GM19240 (cell line): ENCODE data around the gene PTPRD.
"Not testable (repeated sequence)": the region's sequence is repeated elsewhere in the genome, so short reads cannot be mapped to it uniquely, and the experiment has no call there.

Experiments
- DNase-seq: peaks from one replicate; pipeline ENCODE4 v3.0.0; 2011; ENCODE audit warnings: low spot score; ENCODE audit not compliant: insufficient read length

The PTPRD gene

DNA sequence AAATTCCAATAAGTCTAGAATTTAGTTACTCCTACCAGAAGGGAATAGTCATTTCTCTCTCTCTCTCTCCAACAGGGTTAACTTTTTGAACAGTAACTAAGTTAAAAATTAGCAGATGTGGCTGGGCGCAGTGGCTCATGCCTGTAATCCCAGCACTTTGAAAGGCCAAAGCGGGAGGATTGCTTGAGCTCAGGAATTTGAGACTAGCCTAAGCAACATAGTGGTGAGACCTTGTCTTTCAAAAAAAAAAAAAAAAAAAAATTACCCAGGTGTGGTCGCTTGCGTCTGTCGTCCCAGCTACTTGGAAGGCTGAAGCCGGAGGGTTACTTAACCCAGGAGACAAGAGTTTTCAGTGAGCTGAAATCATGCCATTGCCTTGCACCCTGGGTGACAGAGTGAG is 639.7 kb downstream of the PTPRD start:
- DNase-seq, result no peak

DNA sequence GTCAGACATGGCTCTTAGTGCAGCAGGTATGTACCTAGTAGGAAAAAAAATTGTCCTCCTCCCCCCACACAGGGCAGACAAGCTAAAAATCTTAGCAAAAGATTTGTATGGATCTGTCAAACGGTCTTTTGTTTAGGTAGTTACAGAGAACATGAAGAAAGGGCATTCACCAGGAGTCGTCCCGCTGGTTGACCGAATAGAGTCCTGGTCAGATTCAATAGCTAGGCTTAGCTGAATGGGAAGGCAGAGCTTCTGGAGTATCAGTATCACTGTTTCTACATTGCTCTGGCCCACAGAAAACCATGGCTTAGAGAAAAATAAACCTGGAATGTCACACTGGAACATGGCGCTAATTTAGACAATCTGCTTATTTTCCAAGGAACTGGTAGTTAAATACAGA is 642.3 kb downstream of the PTPRD start:
- no peak for DNase-seq

DNA sequence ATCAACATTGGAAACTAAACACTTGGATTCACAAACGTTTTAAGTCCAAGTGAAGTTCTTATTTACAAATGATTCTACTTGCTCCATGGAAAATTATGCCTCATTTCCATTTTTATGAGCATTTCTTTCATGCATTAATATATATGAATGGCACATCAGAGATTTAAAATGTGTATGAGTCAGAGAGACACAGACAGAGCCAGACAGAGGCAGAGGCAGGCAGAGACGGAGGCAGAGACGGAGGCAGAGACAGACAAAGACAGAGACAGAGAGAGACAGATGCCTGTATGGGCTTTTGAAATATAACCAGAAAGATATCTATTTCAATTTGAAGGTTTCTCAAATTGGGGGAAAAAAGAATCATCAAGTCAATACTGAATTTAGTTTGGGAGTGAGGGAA is 649.0 kb downstream of the PTPRD start:
- no peak for DNase-seq

- no peak for DNase-seq
Measured at GRCh38 chr9:9961934-9962333, 650.9 kb downstream of the PTPRD start.

GRCh38 chr9:9961487-9961886 is 651.3 kb downstream of the PTPRD start:
- no peak for DNase-seq

DNA sequence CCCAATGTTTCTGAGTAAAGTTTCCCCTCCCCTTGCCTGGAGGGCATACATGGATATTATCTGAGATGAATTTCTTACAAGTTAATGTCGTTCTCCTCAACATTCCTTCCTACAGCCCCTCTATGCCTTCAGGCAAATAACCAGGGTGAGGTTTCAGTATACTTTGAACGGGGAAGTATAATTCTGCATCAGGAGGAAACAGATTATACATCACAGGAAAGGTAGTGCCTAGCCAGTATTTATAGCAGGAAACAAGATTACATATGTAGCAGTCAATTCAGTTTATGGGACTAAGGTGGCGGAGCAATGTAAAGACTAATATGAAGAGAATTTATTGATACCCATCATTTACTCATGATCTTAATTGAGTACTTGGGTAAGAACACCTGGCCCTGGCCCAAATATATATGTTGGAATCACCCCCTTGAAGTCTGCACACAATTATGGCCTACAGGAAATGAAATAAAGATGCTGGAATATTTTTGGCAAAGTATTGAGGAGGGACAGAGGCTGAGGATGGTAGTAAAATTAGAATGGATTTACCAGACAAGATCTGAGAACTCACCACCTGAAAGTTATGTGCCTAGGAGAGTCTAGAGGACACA is 661.1 kb downstream of the PTPRD start:
- no peak for DNase-seq

GRCh38 chr9:9950813-9951212 is 662.0 kb downstream of the PTPRD start:
- DNase-seq, result no peak

GRCh38 chr9:9949978-9950377 is 662.8 kb downstream of the PTPRD start:
- no peak for DNase-seq

GRCh38 chr9:9949368-9949767 is 663.4 kb downstream of the PTPRD start:
- no peak for DNase-seq

- DNase-seq, result no peak
Measured at GRCh38 chr9:9945966-9946365, 666.8 kb downstream of the PTPRD start.

DNA sequence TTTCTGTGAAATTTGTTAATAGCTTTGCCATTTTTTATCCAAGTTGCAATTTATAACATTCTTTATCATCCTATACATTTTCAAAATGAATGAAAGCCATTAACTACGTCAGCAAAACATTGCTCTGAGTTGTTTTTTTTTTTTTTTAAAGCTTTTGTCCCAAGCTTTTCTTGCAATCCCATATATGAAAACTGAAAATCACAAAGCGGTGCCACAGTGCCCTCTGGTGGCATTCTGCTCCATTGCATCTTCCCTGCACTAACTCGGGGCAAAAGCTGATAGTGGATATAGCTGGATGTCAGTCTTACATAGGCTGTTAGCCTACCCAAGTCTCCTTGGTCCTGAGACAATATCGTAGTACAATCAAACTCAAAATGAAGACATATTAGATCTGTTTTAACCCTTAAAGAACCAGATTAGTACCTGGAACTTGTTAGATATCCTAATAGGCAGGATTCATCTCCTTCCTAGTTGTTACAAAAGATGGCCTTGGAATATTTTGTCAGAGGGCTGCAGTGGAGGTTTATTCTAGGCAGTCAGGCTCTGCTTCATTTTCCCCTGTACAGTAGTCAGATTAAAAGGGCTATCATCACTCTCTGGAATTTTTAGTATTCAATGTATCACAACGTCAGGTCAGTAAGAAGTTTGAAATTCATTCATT is 669.9 kb downstream of the PTPRD start:
- peak; percentile 12 for DNase-seq

GRCh38 chr9:9938432-9938831 is 674.4 kb downstream of the PTPRD start:
- DNase-seq, result no peak

DNA sequence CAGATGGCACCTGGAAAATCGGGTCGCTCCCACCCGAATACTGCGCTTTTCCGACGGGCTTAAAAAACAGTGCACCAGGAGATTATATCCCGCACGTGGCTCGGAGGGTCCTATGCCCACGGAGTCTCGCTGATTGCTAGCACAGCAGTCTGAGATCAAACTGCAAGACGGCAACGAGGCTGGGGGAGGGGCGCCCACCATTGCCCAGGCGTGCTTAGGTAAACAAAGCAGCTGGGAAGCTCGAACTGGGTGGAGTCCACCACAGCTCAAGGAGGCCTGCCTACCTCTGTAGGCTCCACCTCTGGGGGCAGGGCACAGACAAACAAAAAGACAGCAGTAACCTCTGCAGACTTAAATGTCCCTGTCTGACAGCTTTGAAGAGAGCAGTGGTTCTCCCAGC is 681.3 kb downstream of the PTPRD start:
- not testable (repeated sequence) for DNase-seq

DNA sequence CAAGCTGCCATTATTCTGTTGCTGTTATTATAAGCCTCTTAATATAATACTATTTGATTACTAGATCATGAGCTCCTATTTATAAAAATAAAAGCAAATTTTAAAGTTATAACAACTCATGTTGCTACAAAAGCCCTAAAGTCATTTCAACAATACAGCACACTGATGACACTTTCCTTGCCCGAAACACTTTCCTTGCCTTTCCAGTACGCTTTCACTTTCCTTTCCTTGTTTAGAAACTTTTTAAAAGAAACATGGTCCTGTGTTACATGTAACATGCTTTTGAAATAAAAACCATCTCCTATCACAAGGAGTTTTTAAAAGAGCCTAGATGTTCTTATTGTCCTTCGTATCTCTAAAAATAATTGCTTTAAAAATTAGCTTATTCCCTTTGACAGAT is 688.4 kb downstream of the PTPRD start:
- DNase-seq, result no peak

DNA sequence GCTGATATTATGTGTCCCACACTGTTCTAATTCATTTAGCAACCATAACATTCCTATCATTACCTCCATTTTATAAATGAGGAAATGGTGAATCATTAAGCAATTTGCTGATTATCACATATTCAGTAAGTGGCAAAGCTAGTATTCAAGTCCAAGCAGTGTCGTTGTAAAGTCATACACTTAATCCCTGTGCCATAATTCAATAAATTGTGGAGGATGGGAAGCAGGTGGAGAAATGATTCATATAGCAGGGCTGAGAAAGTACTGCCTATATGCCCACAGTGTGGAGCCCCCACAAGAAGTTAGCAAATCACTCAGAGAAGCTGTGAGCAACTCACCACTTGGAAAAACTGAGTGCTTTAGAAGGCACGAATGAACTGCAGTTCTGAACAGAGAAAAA is 691.0 kb downstream of the PTPRD start:
- DNase-seq, result no peak

DNA sequence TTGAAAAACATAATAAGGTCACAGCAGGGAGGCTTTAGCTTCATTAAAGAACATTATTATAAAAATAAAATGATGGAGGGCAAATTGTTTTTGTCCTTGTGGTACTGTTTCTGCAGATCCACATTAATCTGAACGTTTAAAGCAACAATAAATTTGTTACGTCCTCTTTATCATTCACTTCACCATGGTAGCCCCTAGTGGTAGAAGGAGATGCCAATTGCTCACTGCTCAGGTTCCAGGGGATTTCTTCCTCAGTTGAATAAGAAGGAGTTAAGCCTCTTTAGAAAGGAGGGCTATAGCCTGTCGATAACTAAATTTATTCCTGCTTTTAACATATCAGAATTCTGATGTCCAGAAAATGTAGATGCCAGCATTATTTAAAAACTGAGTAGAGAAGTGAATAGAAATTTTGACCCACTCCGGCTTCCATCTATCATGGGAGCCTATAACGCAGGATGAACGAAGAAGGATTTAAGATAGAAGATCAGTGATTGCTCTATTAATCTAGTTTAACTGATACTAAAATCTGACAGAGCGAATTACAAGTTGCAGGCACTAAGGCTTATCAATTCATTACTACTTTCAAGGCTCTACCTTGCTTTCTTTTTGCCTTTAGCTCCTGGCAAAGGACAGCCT is 692.3 kb downstream of the PTPRD start:
- DNase-seq, result no peak

- no peak for DNase-seq
Measured at GRCh38 chr9:9919174-9919775, 693.5 kb downstream of the PTPRD start.

- no peak for DNase-seq
Measured at GRCh38 chr9:9917400-9917799, 695.4 kb downstream of the PTPRD start.

- DNase-seq, result no peak
Measured at GRCh38 chr9:9914174-9914573, 698.6 kb downstream of the PTPRD start.

DNA sequence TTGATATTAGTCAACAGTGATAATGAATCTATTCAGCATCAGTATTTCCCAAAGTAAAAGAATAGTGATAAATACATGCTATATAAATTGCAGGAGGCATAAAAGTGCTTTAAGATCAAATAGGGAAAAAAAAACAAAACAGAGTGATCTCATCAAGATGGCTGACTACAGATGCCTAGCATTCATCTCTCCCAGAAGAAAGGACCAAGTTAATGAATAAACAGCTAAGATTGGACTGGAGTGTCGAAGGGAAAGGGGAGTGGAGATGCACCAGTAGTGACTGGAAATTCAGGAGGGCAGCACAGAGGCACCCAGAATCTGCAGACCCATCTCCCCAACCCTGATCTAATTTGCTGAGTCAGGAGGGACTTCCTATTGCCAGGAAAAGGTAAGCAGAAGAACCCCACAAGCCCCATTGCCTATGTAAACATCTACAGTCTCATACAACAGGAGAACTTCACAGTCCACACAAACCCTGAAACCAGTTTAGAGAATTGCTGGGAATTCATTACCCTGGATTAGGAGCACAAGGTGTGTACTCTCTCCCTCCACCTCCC is 699.4 kb downstream of the PTPRD start:
- DNase-seq, result no peak

DNA sequence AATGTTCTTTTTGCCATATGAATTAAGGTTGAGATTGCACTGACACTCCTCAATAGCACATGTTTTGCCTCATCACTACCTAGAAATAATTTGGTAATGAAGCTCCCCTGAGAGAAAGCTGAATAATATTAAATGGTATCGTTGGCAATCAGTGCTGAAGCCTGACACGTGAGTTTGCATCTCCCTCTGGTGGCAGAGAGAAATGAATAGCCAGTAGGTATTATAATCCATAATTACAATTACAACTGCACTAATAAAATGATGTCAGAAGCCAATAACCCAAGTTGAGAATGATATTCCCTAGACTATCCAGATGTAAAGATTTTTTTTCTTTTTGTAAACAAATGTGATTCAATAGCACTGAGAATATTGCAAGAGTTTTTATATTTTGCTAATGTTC is 700.3 kb downstream of the PTPRD start:
- DNase-seq, result no peak

DNA sequence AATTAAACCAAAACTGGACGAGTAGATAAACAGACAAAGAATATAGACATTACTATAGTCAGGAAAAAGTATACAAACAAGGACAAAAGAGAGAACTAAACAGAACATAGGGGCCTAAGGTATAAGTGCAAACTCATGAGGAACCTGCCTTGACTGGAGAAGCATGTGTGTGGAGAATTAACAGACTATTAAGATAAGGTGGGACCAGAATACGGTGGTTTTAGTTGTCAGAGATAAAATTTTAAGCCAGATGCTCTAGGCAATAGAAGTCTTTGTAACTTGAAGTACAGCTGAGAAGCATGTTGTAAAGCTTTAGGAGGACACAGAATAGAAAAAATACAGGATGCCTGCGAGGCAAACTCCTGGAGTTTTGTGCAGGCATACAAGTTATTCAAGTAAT is 707.1 kb downstream of the PTPRD start:
- no peak for DNase-seq
